B cell (primary cell): ENCODE results near the gene ITGAE.

ENCODE experiments used
- EZH2 ChIP-seq: IDR thresholded peaks from 2 replicates; pipeline ENCODE4 v1.6.1; 2012; ENCODE audit warnings: borderline replicate concordance, low read depth, mild to moderate bottlenecking, moderate library complexity, low read length; ENCODE audit not compliant: insufficient read depth, poor library complexity, severe bottlenecking
- TF ChIP-seq, protein P1 (sequence below): fragments of 200-600 bp; IDR thresholded peaks from one replicate; pipeline ENCODE4 v1.8.0; 2022; ENCODE audit warnings: antibody characterized with exemption, mild to moderate bottlenecking

DNA sequence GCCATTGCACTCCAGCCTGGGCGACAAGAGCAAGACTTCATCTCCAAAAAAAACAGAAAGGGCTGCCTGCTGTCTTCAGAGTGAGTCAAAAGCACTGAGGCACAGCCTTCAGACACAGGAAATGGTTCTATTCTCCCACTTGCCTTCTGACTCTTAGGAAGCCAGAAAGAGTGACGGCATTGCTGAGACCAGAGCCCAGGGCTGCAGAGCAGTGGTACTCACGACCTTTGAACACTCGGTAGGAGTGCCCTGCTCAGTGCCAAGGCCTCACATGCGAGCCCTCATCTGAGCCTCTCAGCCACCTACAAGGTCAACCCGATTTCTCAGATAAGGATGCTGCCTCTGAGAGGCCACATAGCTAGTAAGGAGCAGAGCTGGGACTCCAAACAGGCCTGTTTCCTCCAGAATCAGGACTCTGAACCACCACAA is 3.5 kb upstream of the ITGAE start:
- no peak for TF ChIP-seq EZH2
- TF ChIP-seq, protein P1, sequence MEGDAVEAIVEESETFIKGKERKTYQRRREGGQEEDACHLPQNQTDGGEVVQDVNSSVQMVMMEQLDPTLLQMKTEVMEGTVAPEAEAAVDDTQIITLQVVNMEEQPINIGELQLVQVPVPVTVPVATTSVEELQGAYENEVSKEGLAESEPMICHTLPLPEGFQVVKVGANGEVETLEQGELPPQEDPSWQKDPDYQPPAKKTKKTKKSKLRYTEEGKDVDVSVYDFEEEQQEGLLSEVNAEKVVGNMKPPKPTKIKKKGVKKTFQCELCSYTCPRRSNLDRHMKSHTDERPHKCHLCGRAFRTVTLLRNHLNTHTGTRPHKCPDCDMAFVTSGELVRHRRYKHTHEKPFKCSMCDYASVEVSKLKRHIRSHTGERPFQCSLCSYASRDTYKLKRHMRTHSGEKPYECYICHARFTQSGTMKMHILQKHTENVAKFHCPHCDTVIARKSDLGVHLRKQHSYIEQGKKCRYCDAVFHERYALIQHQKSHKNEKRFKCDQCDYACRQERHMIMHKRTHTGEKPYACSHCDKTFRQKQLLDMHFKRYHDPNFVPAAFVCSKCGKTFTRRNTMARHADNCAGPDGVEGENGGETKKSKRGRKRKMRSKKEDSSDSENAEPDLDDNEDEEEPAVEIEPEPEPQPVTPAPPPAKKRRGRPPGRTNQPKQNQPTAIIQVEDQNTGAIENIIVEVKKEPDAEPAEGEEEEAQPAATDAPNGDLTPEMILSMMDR = no peak
